Regular cardiac myocyte (primary cell): ENCODE data around the gene EMC8. TPM values are rescaled to one million over a fixed set of nuclear protein-coding genes. Genes with fewer than 3 reads are reported as not detected.

Source experiments
- total RNA-seq: library from RNA; depleted of rRNA; stranded (reverse); fragments of >200 nt; gene quantifications from 2 replicates; pipeline ENCODE4 v1.2.3, GENCODE V29; 2014

Gene EMC8
- 16.9 and 29.3 TPM in 2 replicates for total RNA-seq

DNA sequence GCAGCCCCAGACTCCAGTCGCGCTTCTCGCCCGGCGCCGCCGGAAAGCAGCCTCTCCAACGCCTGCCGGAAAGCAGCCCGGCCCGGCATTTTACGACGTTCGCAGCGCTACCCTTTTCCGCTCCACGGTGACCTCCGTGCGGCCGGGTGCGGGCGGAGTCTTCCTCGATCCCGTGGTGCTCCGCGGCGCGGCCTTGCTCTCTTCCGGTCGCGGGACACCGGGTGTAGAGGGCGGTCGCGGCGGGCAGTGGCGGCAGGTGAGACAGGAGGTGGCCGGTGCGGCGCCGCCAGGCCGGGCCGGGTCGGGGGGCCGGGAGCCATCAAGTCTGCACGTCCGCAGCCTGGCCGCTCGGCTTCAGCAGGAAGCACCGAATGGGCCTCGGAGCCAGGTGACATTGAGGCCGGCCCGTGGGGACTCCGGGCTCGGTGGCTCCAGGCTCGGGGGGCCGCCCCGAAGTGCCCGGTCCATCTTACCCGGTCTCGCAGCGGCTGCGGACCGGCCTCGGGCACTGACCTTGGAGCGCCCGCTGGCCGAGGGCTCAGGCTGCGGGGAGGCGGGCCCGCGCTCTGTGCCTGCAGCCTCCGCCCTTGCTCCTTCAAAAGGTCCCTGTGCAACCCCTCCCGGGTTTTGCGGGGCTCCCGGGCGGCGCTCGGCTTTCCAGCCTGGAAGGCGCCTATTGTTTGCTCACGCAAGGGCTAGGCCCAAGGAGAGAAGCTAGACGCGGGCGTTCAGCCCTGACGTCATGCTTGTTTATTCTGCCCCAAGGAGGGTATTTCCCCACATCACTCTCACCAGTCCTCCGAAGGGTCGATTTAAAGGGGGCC, at the start of gene EMC8, which contains the start of gene COX4I1:
Gene EMC8 (minus strand): TSS at position 48 of the 824 bp plus-strand sequence. CDS start 249 bp downstream, outside the sequence.
Gene COX4I1 (plus strand): TSS at position 199 of the 824 bp plus-strand sequence. CDS start 1,511 bp downstream, outside the sequence.

GRCh38 chr16:85750827-85751697, 48.3 kb downstream of the EMC8 start, which contains the start of gene C16orf74:
C16orf74 (minus strand) TSS chr16:85751096; CDS start chr16:85735217, 15,879 bp downstream.

Other genes starting within 250 kb of the EMC8 start
- 13.6 and 18.3 TPM in 2 replicates for gene GSE1, start 186.2 kb downstream of the EMC8 start, total RNA-seq
- 1.4 and 17.1 TPM in 2 replicates for gene GINS2, start 110.6 kb downstream of the EMC8 start, total RNA-seq
- 3.4 and 12.3 TPM in 2 replicates for gene C16orf74, start 48.4 kb downstream of the EMC8 start, total RNA-seq
- 392 and 464 TPM in 2 replicates for gene COX4I1, start 151 bp upstream of the EMC8 start, total RNA-seq
- gene IRF8, start 99.6 kb upstream of the EMC8 start, total RNA-seq = 0.19 TPM in 1 of 2 replicates, not detected in the other